ENCODE data around the gene RAB11FIP4. TPM values are rescaled to one million over a fixed set of nuclear protein-coding genes. Genes with fewer than 3 reads are reported as not detected.

RAB11FIP4 gene
- total and polyA plus RNA-seq, 10 of the 15 experiments (the other 5 are each of a cell fraction or from before 2014, with no cell fraction given) = 1.4 to 27.0 (median 17.6) TPM

GRCh38 chr17:31552568-31552967, 161.1 kb downstream of the RAB11FIP4 start (continued):
- TF ChIP-seq NKRF (conservative IDR thresholded peaks at IDR 0.05) (no peak), ZNF622 (IDR thresholded peaks at IDR 0.05) (no peak), NFYA (IDR thresholded peaks at IDR 0.05; ENCODE audit: borderline replicate concordance, low read depth, low read length) (no peak), IRF5 (IDR thresholded peaks at IDR 0.05; ENCODE audit: borderline replicate concordance) (no peak), RBBP5 (conservative IDR thresholded peaks at IDR 0.05) (no peak)

GRCh38 chr17:31553506-31553905, 162.0 kb downstream of the RAB11FIP4 start:
- Histone ChIP-seq H3K79me2 (ENCODE audit: control insufficient read depth, insufficient read depth, low read length) (no peaks in the 10 kb centered on the region), H3K9me3 (replicated peaks; ENCODE audit: control insufficient read depth, insufficient read depth, low read length) (no peaks in the 10 kb centered on the region), H3K4me1 (ENCODE audit: control insufficient read depth, insufficient read depth, low read length) (no peaks in the 10 kb centered on the region), H3K36me3 (ENCODE audit: control insufficient read depth in 2 of 2, insufficient read depth in 2 of 2, low read length in 1 of 2) (no peaks in the 10 kb centered on the region), H3K9ac (ENCODE audit: control insufficient read depth, insufficient read depth, low read length) (no peak overlapping the region), H3K4me3 (no peak overlapping the region), H4K20me1 (ENCODE audit: control insufficient read depth, insufficient read depth) (peaks cover 3% of the 10 kb centered on the region; the same call in 1 of the 2 replicates), H2AFZ (ENCODE audit: control insufficient read depth, low read depth, low read length) (no peak overlapping the region), H3K27ac (ENCODE audit: control insufficient read depth, insufficient read depth) (no peak overlapping the region), H3K27me3 (replicated peaks in 1 of 2; ENCODE audit: control insufficient read depth in 2 of 2, insufficient read depth in 2 of 2, low read length in 1 of 2) (peaks cover 0 to 6% of the 10 kb centered on the region in 2 experiments; a peak in 3 of 4 replicates), H3K4me2 (ENCODE audit: control insufficient read depth, insufficient read depth) (no peak overlapping the region)
- in situ Hi-C loops (cut with MboI) = no loop called here
- RAD21 ChIA-PET (ENCODE audit: unreplicated experiment) = interaction anchor here (1.8 to 2.1 kb wide), 2 partner anchors 13 to 18 kb away, joined by 4 to 7 read pairs; no protein-coding TSS in a partner anchor
- no TSS peak for BruUV-seq (replicated peaks)
- POLR2A ChIA-PET = interaction anchor here (0.7 kb wide), 1 partner anchor 301 kb away, joined by 3 read pairs; no protein-coding TSS in a partner anchor
- CTCF ChIA-PET = interaction anchor here (1.1 kb wide), 1 partner anchor 117 kb away, joined by 3 read pairs; no protein-coding TSS in a partner anchor
- WGBS (ENCODE audit: insufficient coverage, insufficient replicate concordance, low lambda C conversion rate, missing lambda C conversion rate) = 75% methylated on average over 5 of the region's 5 CpGs
- intact Hi-C loops (cut with micrococcal nuclease; ENCODE audit: unreplicated experiment) = no loop called here
- SMC1A ChIA-PET (ENCODE audit: uncharacterized antibody, unreplicated experiment) = interaction anchor here (0.8 to 1.5 kb wide), 2 partner anchors 20 to 28 kb away, joined by 3 to 4 read pairs; no protein-coding TSS in a partner anchor
- ATAC-seq (no peak), DNase-seq (ENCODE audit: low read depth, low spot score) (no peak), FAIRE-seq (no peak)
- TF ChIP-seq BCL3 (IDR thresholded peaks at IDR 0.05; ENCODE audit: borderline replicate concordance, insufficient read depth, low read depth, low read length, poor library complexity, severe bottlenecking) (no peak), NFIC (IDR thresholded peaks at IDR 0.05; ENCODE audit: low read depth, low read length) (no peak), NR2F1 (conservative IDR thresholded peaks at IDR 0.05) (no peak), CUX1 (IDR thresholded peaks at IDR 0.05; ENCODE audit: insufficient replicate concordance, low read depth, low read length) (no peak)
